Globus pallidus (tissue), 1 donor: Measurements from ENCODE around the gene MYO9B.

Experiments
- DNase-seq: peaks from one replicate; pipeline ENCODE4 v3.0.0-alpha.2; 2015; ENCODE audit warnings: low spot score

The MYO9B gene

DNA sequence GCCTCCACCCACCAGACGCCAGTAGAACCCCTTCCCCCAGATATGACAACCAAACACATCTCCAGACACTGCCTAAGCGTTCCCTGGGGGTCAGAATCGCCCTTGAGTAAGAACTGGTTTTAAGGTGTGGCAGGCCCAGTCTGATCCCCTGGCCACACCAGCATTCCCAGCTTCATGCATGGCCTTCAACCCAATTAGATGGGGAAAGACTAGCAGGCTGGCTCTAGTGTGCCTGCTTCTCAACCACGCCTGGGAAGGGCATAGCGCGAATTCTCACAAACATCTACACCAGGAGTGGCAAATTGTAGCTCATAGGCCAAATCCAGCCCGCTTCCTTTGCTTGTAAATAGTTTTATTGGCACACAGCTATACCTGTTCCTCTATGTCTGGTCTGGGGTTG is 13.9 kb upstream of the MYO9B start:
- DNase-seq, result no peak

DNA sequence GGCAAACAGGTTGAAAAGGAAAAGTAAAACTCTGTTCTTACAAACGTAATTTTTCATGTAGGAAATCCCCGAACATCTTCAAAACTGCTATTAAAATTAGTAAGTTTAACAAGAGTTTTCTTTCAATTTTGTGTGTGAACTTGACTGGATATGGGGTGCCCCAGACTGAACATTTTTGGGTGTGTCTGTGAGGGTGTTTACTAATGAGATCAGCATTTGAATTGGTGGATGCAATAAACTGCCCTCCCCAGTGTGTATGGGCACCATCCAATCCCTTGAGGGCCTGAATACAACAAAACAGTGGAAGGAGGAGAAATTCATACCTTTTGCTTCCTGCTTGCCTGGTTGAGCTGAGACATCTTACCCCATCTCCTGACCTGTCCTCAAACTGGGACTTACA is 12.1 kb upstream of the MYO9B start:
- DNase-seq, result no peak

DNA sequence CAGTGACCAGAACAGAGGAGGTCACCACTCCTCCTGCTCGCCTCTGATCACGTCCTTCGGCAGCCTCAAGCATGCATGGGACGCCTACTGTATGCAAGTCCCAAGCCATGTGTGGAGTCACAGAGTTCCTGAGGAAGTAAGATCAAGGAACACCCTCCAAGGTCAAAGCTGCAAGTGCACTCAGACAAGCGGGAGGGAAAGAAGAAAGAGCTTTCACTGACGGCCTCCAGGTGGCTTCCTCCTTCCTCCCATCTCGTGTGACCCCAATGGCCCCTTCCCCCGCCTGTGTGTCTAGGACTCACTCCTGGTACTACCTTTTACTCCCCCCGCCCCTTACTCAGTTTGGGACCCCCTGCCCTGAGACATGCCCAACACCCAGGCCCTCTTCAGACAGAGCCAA is 6.4 kb upstream of the MYO9B start:
- DNase-seq, result no peak

- DNase-seq, result no peak
Observed at GRCh38 chr19:17070421-17070820, 5.2 kb upstream of the MYO9B start.

GRCh38 chr19:17070912-17071311 is 4.7 kb upstream of the MYO9B start:
- DNase-seq, result no peak

GRCh38 chr19:17073869-17074633 is 1.5 kb upstream of the MYO9B start:
- no peak for DNase-seq

- no peak for DNase-seq
Observed at GRCh38 chr19:17074634-17075034, 943 bp upstream of the MYO9B start.

GRCh38 chr19:17075864-17076542 is 426 bp downstream of the MYO9B start:
- DNase-seq, result peak; percentile 31

- peak; percentile 50 for DNase-seq
Observed at GRCh38 chr19:17076543-17076991, 990 bp downstream of the MYO9B start.

DNA sequence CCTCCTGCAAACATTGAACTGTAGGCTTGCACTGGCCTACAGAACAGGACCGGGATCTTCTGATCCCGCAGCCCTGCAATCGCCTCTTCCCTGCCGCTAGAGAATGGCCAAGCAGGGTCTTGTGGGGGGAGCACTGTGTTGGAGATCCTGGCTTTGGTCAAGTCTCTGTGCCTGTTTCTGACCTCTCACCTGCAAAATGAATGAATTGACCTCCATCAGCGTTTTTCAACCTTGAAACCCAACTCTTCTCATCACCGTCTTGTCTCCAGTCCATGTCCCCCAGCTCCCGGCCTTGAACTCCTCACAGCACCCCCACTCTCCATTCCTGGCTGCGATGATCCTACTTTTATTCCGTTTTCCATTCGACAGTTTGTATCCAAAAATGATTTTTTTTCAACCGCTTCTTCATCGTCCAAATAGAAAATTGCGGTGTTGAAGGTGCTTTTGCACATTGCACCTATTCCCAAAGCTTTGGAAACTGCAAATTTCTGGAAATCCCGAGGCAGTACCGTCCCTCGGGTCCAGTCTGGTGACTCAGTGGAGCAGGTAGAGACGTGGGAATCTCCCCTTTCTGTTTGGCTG is 2.0 kb downstream of the MYO9B start:
- DNase-seq, result no peak

GRCh38 chr19:17078036-17078919 is 2.7 kb downstream of the MYO9B start:
- no peak for DNase-seq

- DNase-seq, result no peak
Observed at GRCh38 chr19:17078920-17079709, 3.5 kb downstream of the MYO9B start.

- peak; percentile 92 for DNase-seq
Observed at GRCh38 chr19:17079710-17080439, 4.3 kb downstream of the MYO9B start.

DNA sequence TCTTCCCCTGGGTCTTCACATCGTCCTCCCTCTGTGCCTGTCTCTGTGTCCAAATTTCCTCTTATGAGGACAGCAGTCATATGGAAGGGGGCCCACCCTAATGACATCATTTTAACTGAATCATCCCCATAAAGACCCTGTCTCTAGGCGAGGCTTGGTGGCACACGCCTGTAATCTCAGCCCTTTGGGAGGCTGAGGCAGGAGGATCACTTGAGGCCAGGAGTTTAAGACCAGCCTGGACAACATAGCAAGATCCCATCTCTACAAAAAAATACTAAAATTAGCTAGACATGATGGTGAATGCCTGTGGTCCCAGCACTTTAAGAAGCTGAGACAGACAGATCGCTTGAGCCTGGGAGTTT is 4.8 kb downstream of the MYO9B start:
- no peak for DNase-seq

- DNase-seq, result no peak
Observed at GRCh38 chr19:17081672-17082630, 6.4 kb downstream of the MYO9B start.

DNA sequence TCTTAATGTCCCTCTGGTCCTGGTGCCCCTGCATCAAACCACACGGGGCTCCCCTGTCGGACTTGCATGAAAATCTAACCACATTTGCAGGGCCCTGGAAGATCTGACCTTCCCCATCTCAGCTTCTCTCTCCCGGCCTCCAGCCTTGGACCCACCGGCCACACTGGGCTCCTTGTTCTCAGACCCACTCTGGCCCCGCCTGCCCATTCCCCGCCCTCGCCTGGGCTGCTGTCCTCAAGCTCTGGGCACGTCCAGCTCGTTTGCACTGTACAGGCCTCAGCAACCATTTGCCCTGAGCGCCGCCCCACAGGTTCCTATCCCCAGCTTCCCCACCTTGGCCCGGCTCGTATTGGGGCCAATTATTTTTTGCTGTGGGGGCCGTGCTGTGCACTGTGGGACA is 10.5 kb downstream of the MYO9B start:
- peak; percentile 96 for DNase-seq

- no peak for DNase-seq
Observed at GRCh38 chr19:17086834-17087233, 11.3 kb downstream of the MYO9B start.

DNA sequence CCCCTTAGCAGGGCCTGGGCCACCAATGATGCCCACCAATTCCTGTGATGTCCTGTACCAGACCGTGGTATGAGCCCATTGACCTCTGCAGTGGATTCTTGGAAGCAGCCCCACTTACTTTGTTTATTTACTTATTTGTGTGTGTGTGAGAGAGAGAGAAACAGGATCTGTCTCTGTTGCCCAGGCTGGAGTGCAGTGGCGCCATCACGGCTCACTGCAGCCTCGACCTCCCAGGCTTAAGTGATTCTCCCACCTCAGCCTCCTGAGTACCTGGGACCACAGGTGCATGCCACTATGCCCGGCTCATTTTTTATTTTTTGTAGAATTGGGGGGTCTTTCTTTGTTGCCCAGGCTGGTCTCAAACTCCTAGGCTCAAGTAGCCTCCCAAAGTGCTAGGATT is 13.0 kb downstream of the MYO9B start:
- DNase-seq, result no peak

DNA sequence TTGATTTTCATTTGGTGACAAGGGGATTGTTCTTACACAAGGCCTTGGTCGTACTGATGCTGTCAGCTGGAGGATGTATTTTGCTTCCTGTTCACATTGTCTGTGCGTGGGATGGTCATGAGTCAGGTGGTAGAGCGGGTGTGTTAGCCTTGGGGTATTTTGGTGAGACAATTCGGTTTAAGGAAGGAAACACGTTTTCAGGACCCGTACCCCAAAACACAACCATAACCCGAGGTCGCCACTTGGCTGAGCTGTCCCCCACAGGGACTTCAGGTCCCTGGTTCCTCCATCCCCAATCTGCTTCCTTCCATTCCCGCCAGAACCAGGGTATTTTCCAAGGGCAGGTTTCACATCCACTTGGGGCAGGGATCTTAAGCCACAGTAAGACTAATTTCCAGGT is 15.0 kb downstream of the MYO9B start:
- DNase-seq, result no peak
